Uterus (tissue), 4 donors: ENCODE data around the gene PRAF2. TPM values are rescaled to one million over a fixed set of nuclear protein-coding genes. Genes with fewer than 3 reads are reported as not detected.

ENCODE experiments used
- DNase-seq, 2 donors: peaks; one replicate each; pipeline ENCODE4 v3.0.0-alpha.2; 2019 to 2020
- H3K27ac ChIP-seq, 2 donors: fragments of 200-600 bp; sonication (generic); 1 replicate in 1 of 2; 2 replicates in 1 of 2; pipeline ENCODE4 v1.5.1; 2016 to 2018
- H3K27me3 ChIP-seq, 2 donors: fragments of 200-600 bp; sonication (generic); one replicate each; pipeline ENCODE4 v1.5.1; 2018 to 2019; ENCODE audit warnings: control low read depth in 1 of 2
- H3K36me3 ChIP-seq, 2 donors: fragments of 200-600 bp; sonication (generic); one replicate each; pipeline ENCODE4 v1.5.1; 2019; ENCODE audit warnings: control low read depth in 1 of 2
- H3K4me1 ChIP-seq, 2 donors: fragments of 200-600 bp; sonication (generic); one replicate each; pipeline ENCODE4 v1.5.1; 2018 to 2019; ENCODE audit warnings: control low read depth in 1 of 2
- H3K4me3 ChIP-seq, 2 donors: fragments of 200-600 bp; sonication (generic); 1 replicate in 1 of 2; 2 replicates in 1 of 2; pipeline ENCODE4 v1.5.1; 2018 to 2019; ENCODE audit warnings: mild to moderate bottlenecking in 1 of 2
- H3K9me3 ChIP-seq, 2 donors: fragments of 200-600 bp; sonication (generic); one replicate each; pipeline ENCODE4 v1.5.1; 2019; ENCODE audit warnings: control low read depth in 1 of 2
- CTCF ChIP-seq, 4 experiments: fragments of 200-600 bp in 2 of 4; fragments of 450-650 bp in 2 of 4; sonication (generic) in 2 of 4; IDR thresholded peaks; one replicate each; pipeline ENCODE4 v1.5.1; 2016 to 2019; ENCODE audit warnings: antibody characterized with exemption in 4 of 4, mild to moderate bottlenecking in 2 of 4, moderate library complexity in 1 of 4
- POLR2A ChIP-seq, 2 donors: fragments of 450-650 bp; IDR thresholded peaks; one replicate each; pipeline ENCODE4 v1.6.1; 2016; ENCODE audit warnings: antibody characterized with exemption in 2 of 2, mild to moderate bottlenecking in 1 of 2, moderate library complexity in 1 of 2
- intact Hi-C: fragments of 100-400 bp; cut with DNase I; formaldehyde crosslinking; loops from one replicate; pipeline ENCODE4 v1.15.1; 2023; ENCODE audit warnings: low total_unique reads
- total RNA-seq, 4 donors: library from RNA; depleted of rRNA in 3 of 4; stranded (reverse); fragments of >200 nt in 3 of 4; gene quantifications; one replicate each; pipeline versions ENCODE4 v1.1.0 to v1.2.4, GENCODE V29; 2014 to 2023
- donor health status: DM: yes; HTN: yes; CAD: no.

PRAF2 gene
- total RNA-seq, 4 donors from 2014 or later = 0.77 to 45.2 (median 23.8) TPM

GRCh38 chrX:49096419-49096818, 22.6 kb upstream of the PRAF2 start:
- intact Hi-C loops = no loop called here
- H3K27me3 ChIP-seq = no peaks in the 10 kb centered on the region
- TF ChIP-seq CTCF (IDR thresholded peaks at IDR 0.05) = no peak
- no peak for TF ChIP-seq POLR2A (IDR thresholded peaks at IDR 0.05)
- no peaks in the 10 kb centered on the region for H3K36me3 ChIP-seq
- no peak overlapping the region for H3K27ac ChIP-seq
- H3K4me3 ChIP-seq = no peak overlapping the region
- DNase-seq = no peak
- no peaks in the 10 kb centered on the region for H3K9me3 ChIP-seq
- no peaks in the 10 kb centered on the region for H3K4me1 ChIP-seq

GRCh38 chrX:49089553-49089952, 15.8 kb upstream of the PRAF2 start:
- Histone ChIP-seq H3K27me3 (no peaks in the 10 kb centered on the region), H3K27ac (no peak overlapping the region), H3K9me3 (no peaks in the 10 kb centered on the region), H3K4me1 (no peaks in the 10 kb centered on the region), H3K36me3 (no peaks in the 10 kb centered on the region), H3K4me3 (no peak overlapping the region)
- TF ChIP-seq POLR2A (IDR thresholded peaks at IDR 0.05) = no peak
- no peak for TF ChIP-seq CTCF (IDR thresholded peaks at IDR 0.05)
- intact Hi-C loops = no loop called here
- no peak for DNase-seq

- DNase-seq = no peak
- Histone ChIP-seq H3K27me3 (no peaks in the 10 kb centered on the region), H3K9me3 (no peaks in the 10 kb centered on the region), H3K27ac (no peak overlapping the region), H3K36me3 (no peaks in the 10 kb centered on the region), H3K4me3 (no peak overlapping the region), H3K4me1 (no peaks in the 10 kb centered on the region)
- intact Hi-C loops = no loop called here
- no peak for TF ChIP-seq POLR2A (IDR thresholded peaks at IDR 0.05)
- no peak for TF ChIP-seq CTCF (IDR thresholded peaks at IDR 0.05)
Measured at GRCh38 chrX:49082271-49082871, 8.6 kb upstream of the PRAF2 start.

GRCh38 chrX:49079489-49080428, 6.0 kb upstream of the PRAF2 start, which contains the start of gene WDR45:
WDR45 (minus strand) TSS chrX:49079887; CDS start chrX:49078095, 1,792 bp downstream.
- intact Hi-C loops = no loop called here
- peak within 1 kb of the TSS; percentile 92 to 98 for H3K27ac ChIP-seq
- peak; percentile 75 to 79 for DNase-seq

More at GRCh38 chrX:49079489-49080428, 6.0 kb upstream of the PRAF2 start, which contains the start of gene WDR45:
- no peaks in the 10 kb centered on the region for H3K4me1 ChIP-seq
- peak; percentile 71 to 77 for TF ChIP-seq POLR2A (IDR thresholded peaks at IDR 0.05)
- no peak for TF ChIP-seq CTCF (IDR thresholded peaks at IDR 0.05)
- peak within 1 kb of the TSS; percentile 58 to 66 for H3K4me3 ChIP-seq
- H3K27me3 ChIP-seq = no peaks in the 10 kb centered on the region
- H3K9me3 ChIP-seq = no peaks in the 10 kb centered on the region
- no peaks in the 10 kb centered on the region for H3K36me3 ChIP-seq
